GM18520 (cell line): Measurements from ENCODE around the gene LGALS7.
"Not testable (repeated sequence)": the region's sequence is repeated elsewhere in the genome, so short reads cannot be mapped to it uniquely, and the experiment has no call there.

ENCODE experiments used
- ATAC-seq: cut with Tn5 transposase; IDR thresholded peaks from one replicate; pipeline ENCODE4 v1.9.1; 2021; ENCODE audit not compliant: unreplicated experiment

The LGALS7 gene

DNA sequence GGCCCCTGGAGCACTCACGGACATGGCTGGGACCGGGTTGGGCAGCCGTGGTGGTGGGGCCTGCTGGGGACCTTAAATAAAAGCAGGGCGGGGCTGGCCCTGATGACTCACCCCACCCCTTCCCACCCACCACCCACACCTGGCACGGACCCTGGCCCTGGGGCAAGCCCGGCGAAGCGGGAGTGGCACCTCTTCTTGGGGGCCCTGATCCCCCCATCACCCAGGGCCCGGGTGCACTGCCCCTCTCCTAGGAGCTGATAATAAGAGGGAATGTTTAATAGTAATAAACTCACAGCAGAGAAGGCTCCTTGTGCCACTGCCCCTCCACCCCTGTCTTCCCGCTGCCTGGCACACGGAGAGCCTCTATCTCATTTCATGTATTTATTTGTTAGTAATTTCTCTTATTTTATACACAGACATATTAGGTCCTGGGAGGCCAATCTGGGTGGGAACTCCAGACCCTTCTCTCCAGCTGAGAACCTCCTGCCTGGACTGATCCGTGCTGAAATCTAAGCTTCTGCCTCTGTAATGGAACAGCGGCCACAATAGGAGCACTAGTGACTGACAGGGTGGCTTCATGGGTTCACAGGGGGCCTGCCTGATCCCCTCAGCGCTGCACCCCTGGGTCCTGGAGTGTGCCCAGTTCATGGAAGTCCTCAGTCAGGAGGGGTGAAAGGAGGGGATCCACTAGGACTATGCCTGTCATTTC, at the start of gene LGALS7:
Gene LGALS7 (minus strand): TSS at position 49 of the 709 bp plus-strand sequence. CDS start 25 bp downstream, at position 24.
- ATAC-seq = no peak

DNA sequence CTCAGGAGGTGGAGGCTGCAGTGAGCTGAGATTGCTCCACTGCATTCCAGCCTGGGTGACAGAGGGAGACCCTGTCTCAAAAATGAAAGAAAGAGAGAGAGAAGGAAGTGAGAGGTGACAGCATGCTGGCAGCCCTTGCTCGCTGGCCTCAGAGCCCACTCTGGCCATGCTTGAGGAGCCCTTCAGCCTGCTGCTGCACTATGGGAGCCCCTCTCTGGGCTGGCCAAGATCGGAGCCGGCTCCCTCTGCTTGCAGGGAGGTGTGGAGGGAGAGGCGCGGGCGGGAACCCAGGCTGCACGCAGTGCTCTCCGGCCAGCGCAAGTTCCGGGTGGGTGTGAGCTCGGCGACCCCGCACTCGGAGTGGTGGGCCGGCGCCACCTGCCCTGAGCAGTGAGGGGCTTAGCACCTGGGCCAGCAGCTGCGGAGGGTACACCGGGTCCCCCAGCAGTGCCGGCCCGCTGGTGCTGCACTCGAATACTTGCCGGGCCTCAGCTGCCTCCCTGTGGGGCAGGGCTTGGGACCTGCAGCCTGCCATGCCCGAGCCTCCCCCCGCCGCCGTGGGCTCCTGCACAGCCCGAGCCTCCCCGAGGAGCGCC, 48.0 kb upstream of the LGALS7 start:
- not testable (repeated sequence) for ATAC-seq

DNA sequence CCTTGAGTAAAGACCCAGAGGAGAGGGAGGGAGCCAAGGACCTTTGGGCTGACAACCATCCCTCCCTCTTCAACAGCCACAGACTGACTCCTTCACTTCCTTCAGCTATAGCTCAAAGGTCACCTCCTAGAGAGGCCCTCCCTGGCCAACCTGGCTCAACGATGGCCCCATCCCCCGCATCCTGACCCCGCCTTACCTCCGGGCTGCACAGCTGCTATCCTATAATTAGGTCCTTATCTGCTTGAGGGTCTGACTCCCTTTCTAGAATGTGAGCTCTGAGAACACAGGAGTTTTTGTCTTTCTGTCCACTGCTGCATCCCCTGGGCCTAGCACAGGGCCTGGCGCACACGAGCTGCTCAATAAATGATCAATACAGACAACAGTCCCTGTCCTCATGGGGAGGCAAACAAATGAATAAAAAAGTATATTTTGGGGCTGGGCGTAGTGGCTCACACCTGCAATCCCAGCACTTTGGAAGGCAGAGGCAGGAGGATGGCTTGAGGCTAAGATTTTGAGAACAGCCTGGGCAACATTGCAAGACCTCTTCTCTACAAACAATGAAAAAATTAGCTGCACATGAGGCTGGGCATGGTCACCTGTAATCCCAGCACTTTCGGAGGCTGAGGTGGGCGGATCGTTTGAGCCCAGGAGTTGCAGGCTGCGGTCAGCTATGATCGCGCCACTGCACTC, 46.1 kb upstream of the LGALS7 start:
- no peak for ATAC-seq

DNA sequence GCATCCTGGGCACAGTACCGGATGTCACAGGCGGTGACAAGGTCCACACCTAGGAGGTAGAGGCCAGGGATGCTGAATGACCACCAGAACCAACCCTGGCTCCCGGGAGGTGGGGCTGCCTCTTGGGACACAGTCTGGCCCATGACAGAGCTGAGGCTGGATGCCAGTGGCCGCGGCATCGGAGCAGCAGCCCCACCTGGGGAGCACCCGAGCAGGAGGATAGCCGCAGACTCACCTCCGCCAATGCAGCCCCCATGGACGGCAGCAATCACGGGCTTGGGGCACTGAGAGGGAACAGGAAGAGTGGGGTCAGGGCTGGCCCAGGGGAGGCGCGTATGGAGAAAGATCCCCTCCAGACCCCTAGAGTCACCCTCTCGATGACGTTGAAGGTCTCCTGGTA, 43.8 kb upstream of the LGALS7 start:
- no peak for ATAC-seq

DNA sequence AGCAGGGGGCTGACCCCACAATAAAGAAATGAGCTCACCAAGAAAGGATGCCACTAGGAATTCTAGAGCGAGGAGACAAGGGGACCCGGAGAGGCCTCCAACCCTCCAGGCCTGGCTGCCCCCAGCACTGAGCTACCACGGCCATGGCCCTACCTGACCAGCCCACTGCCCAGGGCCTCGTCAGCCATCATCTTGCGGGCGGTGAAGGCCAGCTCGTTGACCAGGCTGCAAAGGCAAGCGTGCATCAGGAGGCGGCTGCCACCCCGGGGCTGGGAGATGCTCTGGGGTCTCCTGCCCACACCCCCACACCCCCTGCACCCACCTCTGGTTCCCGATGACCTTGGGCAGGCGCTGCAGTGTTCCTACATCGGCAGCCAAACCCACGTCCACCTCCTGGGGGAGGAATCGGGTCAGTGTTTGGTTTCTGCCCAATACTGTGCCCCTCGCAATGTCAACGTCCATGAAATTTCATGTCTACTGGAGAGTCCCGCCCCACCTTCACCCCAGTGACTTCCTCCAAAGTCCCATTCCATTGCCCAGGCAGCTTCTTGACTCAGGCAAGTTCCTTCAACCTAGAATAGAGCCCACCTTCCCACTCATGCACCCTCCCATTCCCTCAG, 42.9 kb upstream of the LGALS7 start:
- ATAC-seq = no peak

DNA sequence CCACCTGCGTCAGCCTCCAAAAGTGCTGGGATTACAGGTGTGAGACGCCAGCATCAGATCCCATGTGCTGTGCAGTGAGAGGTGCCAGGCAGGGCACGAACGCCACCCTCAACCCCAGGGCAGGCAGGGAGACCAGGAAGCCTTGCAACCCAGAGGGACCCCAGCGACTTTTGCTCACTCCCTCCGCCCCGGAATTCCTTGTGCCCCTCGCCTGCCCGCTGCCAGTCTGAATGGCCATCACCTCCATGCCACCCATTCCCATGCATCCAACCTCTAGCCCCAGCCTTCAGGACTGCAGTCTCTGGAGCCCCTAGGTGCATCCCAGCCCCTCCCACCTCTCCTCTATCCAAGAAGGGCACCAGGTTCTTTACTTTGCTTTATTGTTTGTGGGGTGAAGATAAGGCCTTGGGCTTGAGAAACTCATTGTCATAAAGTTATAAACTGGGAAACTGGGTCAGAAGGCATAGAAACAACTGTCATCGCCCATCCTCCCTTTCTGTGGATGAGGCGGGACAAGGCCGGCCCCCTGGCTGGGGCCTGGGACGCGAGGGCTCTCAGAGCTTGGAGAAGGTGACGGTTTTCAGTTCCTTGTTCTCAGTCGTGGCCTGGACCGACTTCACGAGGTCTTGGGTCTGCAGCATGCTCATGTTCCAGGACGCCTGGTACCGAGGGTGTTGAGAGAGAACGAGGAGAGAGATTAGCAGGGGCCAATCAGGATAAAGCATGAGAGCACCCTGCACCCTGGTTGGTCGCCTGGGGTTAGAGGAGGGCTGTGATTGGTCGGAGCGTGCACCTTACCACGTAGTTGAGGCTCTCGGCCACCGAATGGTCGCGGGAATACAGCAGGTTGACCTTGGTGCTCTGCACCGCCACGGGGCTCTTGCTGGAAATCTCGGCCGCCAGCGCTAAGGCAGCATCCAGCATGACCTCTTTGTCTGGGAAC, 42.0 kb upstream of the LGALS7 start:
- ATAC-seq = no peak

DNA sequence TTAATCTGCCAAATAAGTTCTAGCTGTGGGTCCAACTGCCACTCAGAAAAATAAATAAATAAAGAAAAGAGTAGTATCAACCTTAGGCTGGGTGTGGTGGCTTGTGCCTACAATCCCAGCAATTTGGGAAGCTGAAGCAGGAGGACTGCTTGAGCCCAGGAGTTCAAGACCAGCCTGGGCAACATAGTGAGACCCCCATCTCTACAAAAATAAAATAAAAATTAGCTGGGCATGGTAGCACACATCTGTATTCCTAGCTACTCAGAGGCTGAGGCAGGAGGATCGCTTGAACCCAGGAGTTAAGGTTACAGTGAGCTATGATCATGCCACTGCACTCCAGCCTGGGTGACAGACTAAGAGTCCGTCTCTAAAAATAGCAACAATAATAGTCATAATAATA, 40.6 kb upstream of the LGALS7 start:
- ATAC-seq = not testable (repeated sequence)

DNA sequence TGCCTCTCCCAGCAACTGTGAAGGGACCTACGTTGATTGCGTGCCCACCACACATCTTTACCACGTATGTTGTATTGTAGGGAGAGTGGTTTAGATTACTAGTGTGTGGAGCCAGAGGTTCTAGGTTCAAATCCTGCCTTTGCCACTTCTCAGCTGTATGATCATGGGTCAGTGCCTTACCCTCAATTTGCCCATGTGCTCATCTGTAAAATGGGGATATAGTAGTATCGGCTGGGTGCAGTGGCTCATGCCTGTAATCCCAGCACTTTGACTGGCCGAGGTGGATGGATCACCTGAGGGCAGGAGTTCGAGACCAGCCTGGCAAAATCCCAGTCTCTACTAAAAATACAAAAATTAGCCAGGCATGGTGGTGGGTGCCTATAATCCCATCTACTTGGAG, 40.0 kb upstream of the LGALS7 start:
- no peak for ATAC-seq

DNA sequence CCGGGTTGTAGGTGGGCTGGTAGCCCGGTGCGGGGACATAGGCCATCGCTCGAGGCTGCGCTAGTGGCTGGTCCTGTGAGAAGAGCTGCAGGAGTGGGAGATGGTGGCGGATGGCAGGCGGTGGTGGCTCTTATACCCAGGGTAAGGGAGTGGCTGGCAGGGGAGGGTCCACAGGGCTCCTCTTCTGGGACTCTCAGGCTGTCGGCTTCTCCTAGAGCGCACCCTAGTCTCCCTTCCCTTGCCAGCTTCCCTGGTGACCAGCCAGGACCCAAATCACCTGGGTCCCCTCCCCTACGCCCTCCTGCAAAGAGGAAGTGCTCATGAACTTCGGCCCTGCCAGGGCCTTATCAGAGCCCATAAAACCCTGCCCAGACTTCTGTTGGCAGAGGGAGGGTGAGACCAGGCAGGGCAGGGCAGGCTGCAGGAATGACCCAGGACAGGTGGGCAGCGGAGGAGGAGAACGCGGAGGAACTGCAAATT, 39.6 kb upstream of the LGALS7 start, which contains the start of gene LGALS4:
Gene LGALS4 (minus strand): TSS at position 105 of the 480 bp plus-strand sequence. CDS start 59 bp downstream, at position 46.
- no peak for ATAC-seq

DNA sequence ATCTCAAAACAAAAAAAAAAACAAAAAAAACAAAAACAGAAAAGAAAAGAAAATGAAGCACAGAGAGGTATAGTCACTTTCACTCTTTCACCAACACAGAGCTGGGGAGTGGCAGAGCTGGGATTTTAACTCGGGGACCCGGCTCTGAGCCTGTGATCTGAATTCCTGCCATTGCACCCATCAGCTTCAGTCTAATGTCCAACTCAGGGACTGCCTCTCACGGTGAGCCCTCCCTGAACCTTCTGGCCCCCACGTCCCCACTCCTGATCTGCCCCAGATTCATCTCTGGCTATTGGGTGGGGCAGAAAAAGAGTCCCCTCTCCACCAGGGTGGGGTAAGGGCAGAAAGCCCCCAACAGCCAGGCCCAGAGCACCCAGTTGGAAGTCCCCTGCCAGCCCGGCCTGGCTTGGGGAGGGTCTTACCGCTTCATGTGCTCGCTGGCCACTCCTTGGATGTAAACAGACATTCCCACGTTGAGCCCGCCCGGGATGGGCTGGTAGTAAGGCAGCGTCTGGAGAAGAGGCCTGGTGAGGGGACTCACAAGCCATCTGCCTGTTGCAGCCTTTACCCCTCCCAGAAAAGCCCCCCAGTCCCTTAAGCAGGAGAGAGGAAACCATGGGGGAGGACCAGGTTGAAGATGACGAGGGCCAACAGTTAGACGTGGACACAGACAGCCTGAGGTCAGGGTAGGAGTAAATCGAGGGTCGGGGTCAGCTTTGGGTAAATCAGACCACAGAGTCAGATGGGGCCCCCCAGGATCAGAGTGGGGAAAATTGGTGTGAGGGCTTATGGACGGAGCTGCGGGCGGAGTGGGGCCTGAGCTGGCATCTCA, 38.9 kb upstream of the LGALS7 start:
- no peak for ATAC-seq

DNA sequence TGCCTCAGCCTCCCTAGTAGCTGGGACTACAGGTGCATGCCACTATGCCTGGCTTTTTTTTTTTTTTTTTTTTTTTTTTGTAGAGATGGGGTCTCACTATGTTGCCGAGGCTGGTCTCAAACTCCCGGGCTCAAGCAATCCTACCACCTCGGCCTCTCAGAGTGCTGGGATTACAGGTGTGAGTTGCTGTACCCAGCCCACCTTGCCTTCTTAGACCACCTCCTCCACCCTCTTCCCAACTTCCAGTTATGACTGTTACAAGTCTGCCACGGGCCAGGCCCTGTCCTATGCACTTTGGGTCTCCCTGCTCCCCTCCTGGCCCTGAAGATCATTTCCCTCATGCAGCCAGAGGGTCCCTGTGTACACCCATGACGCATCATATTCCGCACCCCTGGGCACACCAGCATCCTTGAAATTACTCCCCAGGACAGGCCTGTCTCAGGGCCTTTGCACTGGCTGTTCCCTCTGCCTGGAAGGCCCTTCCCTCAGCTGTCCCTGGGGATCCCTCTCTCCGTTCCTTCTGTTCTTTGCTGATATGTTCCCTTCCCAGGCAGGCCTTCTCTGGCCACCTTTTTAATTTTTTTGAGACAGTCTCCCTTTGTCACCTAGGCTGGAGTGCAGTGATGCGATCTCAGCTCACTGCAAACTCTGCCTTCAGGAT, 36.4 kb upstream of the LGALS7 start:
- ATAC-seq = no peak

DNA sequence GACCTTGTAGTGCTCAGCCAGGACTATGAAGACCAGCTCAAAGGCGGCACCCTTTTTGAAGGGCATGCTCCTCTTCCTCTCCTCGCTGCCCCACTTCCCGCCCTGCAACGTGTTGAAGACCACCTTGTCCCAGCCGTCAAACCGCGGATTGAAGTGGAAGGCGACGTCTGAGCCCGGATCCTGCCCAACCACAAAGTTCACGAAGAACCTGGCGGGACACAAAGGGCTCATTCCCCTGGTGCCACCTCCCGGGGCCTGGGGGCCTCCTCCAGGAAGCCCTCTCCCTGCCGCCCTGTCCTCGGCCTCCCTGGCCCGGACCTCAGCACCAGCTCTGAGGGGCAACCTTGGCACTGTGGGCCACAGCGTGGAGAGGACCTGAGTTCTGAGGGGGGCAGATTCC, 35.4 kb upstream of the LGALS7 start:
- ATAC-seq = no peak

DNA sequence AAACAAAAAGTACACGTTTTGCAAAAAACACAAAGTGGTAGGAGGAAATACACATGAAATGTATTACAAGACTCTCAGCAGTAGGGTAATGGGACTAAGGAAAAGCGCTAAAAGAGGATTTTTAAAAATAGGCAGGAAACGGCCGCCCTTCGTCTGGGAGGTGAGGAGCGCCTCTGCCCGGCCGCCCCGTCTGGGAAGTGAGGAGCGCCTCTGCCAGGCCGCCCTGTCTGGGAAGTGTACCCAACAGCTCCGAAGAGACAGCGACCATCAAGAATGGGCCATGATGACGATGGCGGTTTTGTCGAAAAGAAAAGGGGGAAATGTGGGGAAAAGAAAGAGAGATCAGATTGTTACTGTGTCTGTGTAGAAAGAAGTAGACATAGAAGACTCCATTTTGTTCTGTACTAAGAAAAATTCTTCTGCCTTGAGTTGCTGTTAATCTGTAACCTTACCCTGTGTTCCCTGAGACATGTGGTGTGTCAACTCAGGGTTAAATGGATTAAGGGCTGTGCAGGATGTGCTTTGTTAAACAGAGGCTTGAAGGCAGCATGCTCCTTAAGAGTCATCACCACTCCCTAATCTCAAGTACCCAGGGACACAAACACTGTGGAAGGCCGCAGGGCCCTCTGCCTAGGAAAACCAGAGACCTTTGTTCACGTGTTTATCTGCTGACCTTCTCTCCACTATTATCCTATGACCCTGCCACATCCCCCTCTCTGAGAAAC, 34.2 kb upstream of the LGALS7 start:
- ATAC-seq = not testable (repeated sequence)

DNA sequence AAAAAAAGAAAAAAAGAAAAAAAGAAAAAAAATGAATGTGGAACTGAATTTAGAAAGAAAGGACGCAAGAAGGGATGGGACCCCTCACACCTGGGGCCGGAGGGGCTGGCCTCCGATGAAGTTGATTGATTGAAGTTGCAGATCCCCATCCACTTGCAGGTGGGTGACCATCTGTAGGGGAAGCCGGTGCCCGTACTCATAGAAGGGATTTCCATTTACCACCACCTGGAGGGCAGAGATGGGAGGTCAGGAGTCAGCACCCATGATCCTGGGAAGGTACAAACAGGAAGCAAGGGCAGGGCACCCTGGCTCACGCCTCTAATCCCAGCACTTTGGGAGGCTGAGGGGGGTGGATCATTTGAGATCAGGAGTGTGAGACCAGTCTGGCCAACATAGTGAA, 33.1 kb upstream of the LGALS7 start:
- ATAC-seq = no peak

DNA sequence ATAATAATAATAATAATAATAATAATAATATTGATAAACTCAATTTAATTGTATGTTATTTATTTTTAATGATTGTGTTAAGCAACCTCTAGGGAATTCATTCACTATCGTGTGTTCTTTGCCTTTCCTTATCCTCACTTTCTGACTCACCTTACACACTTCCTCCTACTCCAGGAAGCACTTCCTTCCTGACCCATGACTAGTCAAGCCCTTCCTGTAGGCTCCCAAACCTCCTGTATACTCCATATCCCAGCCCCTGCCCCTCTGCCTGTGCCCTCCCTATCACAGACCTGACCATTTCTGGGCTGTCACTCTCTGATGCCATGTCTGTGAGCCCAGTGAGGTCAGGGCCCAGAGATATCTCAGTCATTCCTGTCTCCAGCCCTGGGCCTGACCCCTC, 31.9 kb upstream of the LGALS7 start:
- ATAC-seq = no peak

DNA sequence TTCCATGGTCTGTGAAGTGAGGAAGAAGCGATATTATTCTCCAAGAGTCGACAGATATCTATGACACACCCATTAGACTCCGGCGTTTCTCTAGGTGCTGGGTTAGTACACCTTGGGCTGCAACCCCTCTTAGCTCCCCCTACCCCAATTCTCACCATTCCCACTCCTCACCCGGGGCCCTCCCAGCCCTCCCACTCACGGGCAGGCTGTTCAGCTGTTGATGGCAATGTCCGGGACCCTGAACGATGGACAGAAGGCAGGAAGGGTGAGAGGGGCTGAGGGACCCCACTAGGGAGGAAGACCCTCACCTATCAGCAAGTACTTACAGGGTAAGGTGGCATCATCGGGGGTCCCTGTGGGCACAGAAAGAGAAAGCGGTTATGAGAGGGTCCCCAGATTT, 30.2 kb upstream of the LGALS7 start:
- no peak for ATAC-seq

DNA sequence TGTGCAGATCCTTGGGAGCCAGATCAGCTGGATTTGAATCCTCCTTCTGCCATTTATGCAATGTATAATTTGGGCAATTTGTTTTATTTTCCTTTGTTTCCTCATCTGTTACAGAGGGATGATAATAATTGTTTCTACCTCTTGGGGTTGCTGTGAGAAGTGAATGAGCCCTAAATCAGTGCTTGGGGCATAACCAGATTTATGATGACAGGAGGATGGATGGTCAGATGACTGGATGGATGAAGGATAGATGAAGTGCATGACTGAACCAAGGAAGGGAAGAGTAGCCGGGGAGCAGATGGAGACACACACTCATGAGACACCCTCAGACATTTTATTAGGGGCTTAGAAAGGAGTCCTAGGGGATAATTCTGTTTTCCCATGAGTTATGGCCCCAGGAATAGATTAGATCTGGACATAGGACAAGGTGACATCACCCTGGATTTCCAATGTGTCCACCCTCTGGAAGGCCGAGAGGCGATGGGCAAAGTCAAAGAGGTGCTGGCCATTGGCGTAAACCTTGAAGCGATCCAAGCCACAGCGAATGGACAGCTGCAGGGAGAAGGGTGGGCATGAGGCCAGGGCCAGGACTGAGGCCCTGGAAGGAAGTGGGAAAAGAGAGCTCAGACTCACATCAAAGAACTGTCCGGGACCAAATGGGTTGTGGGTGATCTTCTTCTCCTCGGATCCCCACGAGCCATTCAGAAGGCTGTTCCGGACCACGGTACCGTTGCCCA, 28.2 kb upstream of the LGALS7 start:
- no peak for ATAC-seq
